ENCODE results near the gene HECTD2.

The HECTD2 gene

DNA sequence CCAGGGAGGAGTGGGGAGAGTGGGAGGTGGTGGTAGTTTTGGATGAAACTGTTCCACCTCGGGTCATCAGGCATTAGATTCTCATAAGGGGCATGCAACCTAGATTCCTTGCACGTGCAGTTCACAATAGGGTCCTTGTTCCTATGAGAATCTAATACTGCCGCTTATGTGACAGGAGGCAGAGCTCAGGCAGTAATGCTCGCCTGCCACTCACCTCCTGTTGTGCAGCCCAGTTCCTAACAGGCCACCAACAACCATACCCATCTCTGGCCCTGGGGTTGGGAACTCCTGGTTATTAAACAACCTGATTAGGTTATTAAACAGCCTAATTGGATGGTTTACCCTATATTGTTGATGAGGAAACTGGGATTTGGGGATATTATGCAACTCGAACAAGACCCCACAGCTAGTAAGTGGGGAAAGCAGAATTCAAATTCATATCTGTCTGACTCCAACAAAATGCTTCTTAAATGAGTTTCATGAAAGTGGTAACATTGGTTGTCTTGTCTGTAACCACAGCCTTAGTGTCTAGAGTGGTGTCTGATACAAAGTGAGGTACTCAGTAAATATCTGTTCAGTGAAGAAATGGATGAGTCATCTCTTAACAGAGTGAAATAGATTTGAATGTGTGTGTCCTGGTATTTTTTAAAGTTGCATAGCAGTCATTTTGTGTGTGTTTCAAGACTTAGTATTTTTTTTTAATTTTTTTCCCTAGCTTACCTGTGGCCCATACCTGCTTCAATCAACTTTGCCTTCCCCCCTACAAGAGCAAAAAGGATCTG lies 101.6 kb downstream of the HECTD2 start:
- WGBS, 2 experiments: 94 to 96% methylated on average over 5 of the region's 5 CpGs
- H3K27me3 ChIP-seq (ENCODE audit: control insufficient read depth, insufficient read depth, low read length, poor library complexity, severe bottlenecking): no peaks in the 10 kb centered on the region
- H3K27ac ChIP-seq (ENCODE audit: insufficient read depth, low read depth, low read length, poor library complexity, severe bottlenecking): no peak overlapping the region
- H3K9me3 ChIP-seq (ENCODE audit: control insufficient read depth, low read length): no peaks in the 10 kb centered on the region
- H3K4me1 ChIP-seq (ENCODE audit: control insufficient read depth, insufficient read depth, low read length): no peaks in the 10 kb centered on the region
- H3K36me3 ChIP-seq (ENCODE audit: control insufficient read depth, insufficient read depth, low read length): no peaks in the 10 kb centered on the region
- H3K4me3 ChIP-seq (ENCODE audit: insufficient read depth, low read depth, low read length): no peak overlapping the region

DNA sequence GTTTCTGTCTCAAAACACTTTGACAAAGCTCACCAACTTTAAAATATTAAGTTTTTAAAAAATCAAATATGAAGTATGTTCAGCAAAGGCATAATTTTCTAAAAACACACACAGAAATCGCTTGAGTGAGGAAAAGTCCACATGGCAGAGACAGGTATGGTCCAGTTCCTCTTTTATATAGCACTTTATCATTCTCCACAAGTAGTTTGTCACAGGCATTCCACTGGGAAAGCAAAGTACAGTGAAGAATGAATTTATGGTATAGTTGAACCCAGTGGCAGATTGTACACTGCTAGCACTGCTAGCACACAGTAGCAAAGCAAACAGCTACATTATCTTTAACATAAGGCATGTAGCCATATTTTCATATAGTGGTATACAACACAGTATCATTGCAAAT lies 102.3 kb downstream of the HECTD2 start:
- Histone ChIP-seq H3K9me3 (ENCODE audit: control insufficient read depth, low read length) (no peaks in the 10 kb centered on the region), H3K4me3 (ENCODE audit: insufficient read depth, low read depth, low read length) (no peak overlapping the region), H3K4me1 (ENCODE audit: control insufficient read depth, insufficient read depth, low read length) (no peaks in the 10 kb centered on the region), H3K36me3 (ENCODE audit: control insufficient read depth, insufficient read depth, low read length) (no peaks in the 10 kb centered on the region), H3K27ac (ENCODE audit: insufficient read depth, low read depth, low read length, poor library complexity, severe bottlenecking) (no peak overlapping the region), H3K27me3 (ENCODE audit: control insufficient read depth, insufficient read depth, low read length, poor library complexity, severe bottlenecking) (no peaks in the 10 kb centered on the region)
- WGBS, 2 experiments: 86 to 95% methylated on average over 1 of the region's 1 CpG

DNA sequence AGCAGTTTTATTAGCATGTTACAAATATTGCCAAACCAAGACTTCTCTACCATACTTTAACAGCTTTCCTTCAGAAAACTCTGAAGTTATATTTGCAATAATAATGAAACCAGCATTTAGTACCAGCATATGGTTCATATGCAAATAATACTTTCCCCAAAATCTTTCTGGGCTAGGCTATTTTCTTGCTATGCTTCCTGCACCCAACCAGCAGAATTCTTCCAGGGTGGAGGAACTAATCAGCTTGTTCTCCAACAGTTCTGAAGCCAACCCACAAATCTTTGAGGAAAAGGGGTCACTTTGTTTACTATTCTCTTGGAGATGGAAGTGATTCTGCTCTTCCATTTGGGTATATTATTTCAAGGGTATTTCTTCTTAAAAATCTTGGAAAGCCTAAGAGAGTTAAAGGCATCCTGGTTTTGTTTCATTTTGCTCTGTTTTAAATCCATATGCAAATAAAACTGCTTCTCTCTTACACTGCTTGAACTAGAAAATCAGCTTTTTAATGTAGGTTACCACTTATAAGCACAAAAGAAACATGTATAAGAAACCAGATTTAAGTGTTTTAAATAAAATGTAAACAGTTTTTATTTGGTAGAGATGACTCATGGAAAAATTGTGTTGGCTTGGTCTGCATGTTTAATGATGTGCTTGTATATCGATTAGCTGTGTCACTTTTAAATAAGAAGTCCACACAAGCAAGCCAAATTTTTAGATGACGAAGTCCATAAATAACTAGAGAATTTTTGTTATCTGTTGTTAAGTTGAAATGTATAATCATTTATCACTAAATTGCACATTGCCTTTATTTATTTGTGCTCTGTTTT lies 103.7 kb downstream of the HECTD2 start:
- no peaks in the 10 kb centered on the region for H3K27me3 ChIP-seq (ENCODE audit: control insufficient read depth, insufficient read depth, low read length, poor library complexity, severe bottlenecking)
- no peak overlapping the region for H3K27ac ChIP-seq (ENCODE audit: insufficient read depth, low read depth, low read length, poor library complexity, severe bottlenecking)
- WGBS, 2 experiments: 100% methylated on average over 1 of the region's 2 CpGs
- H3K36me3 ChIP-seq (ENCODE audit: control insufficient read depth, insufficient read depth, low read length): no peaks in the 10 kb centered on the region
- no peaks in the 10 kb centered on the region for H3K4me1 ChIP-seq (ENCODE audit: control insufficient read depth, insufficient read depth, low read length)
- no peak overlapping the region for H3K4me3 ChIP-seq (ENCODE audit: insufficient read depth, low read depth, low read length)
- H3K9me3 ChIP-seq (ENCODE audit: control insufficient read depth, low read length): no peaks in the 10 kb centered on the region

DNA sequence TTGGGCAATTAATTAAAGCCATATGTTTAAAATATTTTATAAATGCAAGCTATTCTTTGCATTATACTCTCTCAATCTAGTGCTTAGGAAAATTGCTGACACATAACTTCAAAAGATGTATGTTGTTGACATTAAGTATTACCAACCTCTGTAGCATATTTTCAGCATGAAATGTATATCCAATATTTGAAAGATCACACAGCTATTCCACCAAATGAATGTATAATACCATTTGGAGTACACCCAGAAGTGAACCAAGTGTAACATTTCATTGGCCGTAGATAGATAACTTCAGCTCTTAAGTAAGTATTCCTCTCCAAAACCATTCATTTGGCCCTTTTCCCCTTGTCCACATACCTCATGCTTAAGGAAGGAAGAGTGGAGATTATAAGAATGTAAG lies 104.6 kb downstream of the HECTD2 start:
- Histone ChIP-seq H3K9me3 (ENCODE audit: control insufficient read depth, low read length) (no peaks in the 10 kb centered on the region), H3K27me3 (ENCODE audit: control insufficient read depth, insufficient read depth, low read length, poor library complexity, severe bottlenecking) (no peaks in the 10 kb centered on the region), H3K4me3 (ENCODE audit: insufficient read depth, low read depth, low read length) (no peak overlapping the region), H3K27ac (ENCODE audit: insufficient read depth, low read depth, low read length, poor library complexity, severe bottlenecking) (no peak overlapping the region), H3K4me1 (ENCODE audit: control insufficient read depth, insufficient read depth, low read length) (no peaks in the 10 kb centered on the region), H3K36me3 (ENCODE audit: control insufficient read depth, insufficient read depth, low read length) (no peaks in the 10 kb centered on the region)
- WGBS, 2 experiments: 86 to 100% methylated on average over 1 of the region's 1 CpG

DNA sequence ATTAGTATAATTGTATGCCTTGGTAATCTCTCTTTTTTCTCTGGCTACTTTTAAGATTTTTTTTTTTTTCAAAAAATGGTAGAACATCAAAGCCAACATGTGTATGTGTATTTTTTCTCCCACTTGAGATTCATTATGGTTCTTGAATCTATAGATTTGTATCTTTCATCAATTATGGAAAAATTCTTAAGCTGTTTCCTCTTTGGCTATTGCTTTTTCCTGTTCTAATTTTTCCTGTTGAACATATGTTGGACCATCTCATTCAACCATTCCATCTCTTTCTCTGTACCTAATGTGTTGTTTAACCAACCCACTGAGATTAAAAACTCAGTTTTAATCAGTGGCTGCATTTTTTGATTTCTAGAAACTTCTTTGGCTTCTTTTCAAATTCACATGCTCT lies 107.2 kb downstream of the HECTD2 start:
- H3K27me3 ChIP-seq (ENCODE audit: control insufficient read depth, insufficient read depth, low read length, poor library complexity, severe bottlenecking): no peaks in the 10 kb centered on the region
- H3K4me1 ChIP-seq (ENCODE audit: control insufficient read depth, insufficient read depth, low read length): no peaks in the 10 kb centered on the region
- no peak overlapping the region for H3K4me3 ChIP-seq (ENCODE audit: insufficient read depth, low read depth, low read length)
- H3K36me3 ChIP-seq (ENCODE audit: control insufficient read depth, insufficient read depth, low read length): no peaks in the 10 kb centered on the region
- no peaks in the 10 kb centered on the region for H3K9me3 ChIP-seq (ENCODE audit: control insufficient read depth, low read length)
- no peak overlapping the region for H3K27ac ChIP-seq (ENCODE audit: insufficient read depth, low read depth, low read length, poor library complexity, severe bottlenecking)

DNA sequence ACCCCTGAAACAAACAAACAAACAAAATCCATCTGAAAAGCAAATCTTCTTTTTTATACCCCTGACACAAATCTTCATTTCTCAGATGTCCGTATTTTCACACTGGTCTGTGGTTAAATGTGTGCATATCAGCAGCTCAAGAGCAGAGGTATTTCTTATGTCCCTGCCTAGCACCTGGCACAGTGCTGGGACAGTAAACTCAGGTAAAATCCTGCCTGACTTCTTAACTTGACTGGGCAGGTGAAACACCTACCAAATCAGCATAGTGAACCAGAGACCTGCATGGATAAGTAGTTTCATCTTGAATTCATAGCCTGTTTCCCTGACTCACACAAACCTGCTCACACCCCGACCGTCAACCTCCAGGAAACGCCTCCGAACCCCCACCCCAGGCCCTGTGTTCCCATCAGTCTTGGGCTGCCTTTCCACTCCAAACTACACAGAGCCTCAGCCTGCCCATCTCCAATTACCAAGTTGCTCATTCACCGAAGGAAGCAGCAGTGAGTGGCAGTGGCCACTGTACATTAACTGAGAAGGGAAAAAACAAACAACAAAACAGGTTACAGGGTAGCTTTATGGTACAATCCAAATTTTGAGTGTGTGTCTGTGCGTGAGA lies 109.9 kb downstream of the HECTD2 start:
- no peaks in the 10 kb centered on the region for H3K9me3 ChIP-seq (ENCODE audit: control insufficient read depth, low read length)
- H3K27ac ChIP-seq (ENCODE audit: insufficient read depth, low read depth, low read length, poor library complexity, severe bottlenecking): no peak overlapping the region
- no peaks in the 10 kb centered on the region for H3K36me3 ChIP-seq (ENCODE audit: control insufficient read depth, insufficient read depth, low read length)
- no peaks in the 10 kb centered on the region for H3K27me3 ChIP-seq (ENCODE audit: control insufficient read depth, insufficient read depth, low read length, poor library complexity, severe bottlenecking)
- WGBS, 2 experiments: 82 to 90% methylated on average over 7 of the region's 7 CpGs
- no peak overlapping the region for H3K4me3 ChIP-seq (ENCODE audit: insufficient read depth, low read depth, low read length)
- H3K4me1 ChIP-seq (ENCODE audit: control insufficient read depth, insufficient read depth, low read length): no peaks in the 10 kb centered on the region

DNA sequence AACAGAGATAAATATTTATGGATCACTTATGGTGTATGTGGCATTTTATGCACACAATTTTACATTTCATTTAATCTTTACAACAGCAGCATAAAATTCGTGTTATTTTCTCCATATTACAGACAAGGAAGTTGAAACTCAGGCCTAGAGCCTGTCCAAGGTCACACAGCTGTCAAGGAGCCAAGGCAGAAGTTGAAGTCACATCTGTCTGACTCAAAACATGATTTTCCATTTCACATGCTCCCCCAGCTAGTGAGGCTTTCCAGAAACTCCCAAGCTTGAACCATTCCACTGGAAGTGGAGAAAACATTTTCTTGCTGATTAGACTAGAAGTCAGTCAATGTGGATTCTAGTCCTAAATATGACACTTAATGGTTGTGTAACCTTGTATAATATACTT lies 110.5 kb downstream of the HECTD2 start:
- H3K4me3 ChIP-seq (ENCODE audit: insufficient read depth, low read depth, low read length): no peak overlapping the region
- no peaks in the 10 kb centered on the region for H3K4me1 ChIP-seq (ENCODE audit: control insufficient read depth, insufficient read depth, low read length)
- H3K27ac ChIP-seq (ENCODE audit: insufficient read depth, low read depth, low read length, poor library complexity, severe bottlenecking): no peak overlapping the region
- 89 to 91% methylated on average over 1 of the region's 1 CpG for WGBS, 2 experiments
- no peaks in the 10 kb centered on the region for H3K27me3 ChIP-seq (ENCODE audit: control insufficient read depth, insufficient read depth, low read length, poor library complexity, severe bottlenecking)
- no peaks in the 10 kb centered on the region for H3K9me3 ChIP-seq (ENCODE audit: control insufficient read depth, low read length)
- H3K36me3 ChIP-seq (ENCODE audit: control insufficient read depth, insufficient read depth, low read length): no peaks in the 10 kb centered on the region

DNA sequence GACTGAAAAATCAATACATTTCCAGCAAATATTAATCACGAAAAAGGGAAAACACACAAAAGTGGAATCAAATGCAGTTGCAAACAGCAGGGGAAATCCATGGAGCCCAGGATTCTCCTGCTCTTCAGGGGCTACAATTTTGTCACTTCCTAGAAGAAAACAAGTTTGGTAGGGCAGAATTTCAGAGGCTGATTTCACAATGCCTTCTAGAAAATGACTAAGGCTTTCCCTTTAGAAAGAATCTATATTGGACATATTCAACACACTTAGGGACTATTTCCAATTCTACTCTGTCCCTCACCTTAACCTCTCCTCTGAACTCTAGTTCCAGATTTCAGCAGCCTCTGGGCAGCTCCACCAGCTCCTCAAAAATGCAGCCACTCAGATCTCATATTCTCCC lies 111.3 kb downstream of the HECTD2 start:
- 92 to 94% methylated on average over 1 of the region's 1 CpG for WGBS, 2 experiments
- H3K4me3 ChIP-seq (ENCODE audit: insufficient read depth, low read depth, low read length): no peak overlapping the region
- no peaks in the 10 kb centered on the region for H3K27me3 ChIP-seq (ENCODE audit: control insufficient read depth, insufficient read depth, low read length, poor library complexity, severe bottlenecking)
- H3K4me1 ChIP-seq (ENCODE audit: control insufficient read depth, insufficient read depth, low read length): no peaks in the 10 kb centered on the region
- H3K36me3 ChIP-seq (ENCODE audit: control insufficient read depth, insufficient read depth, low read length): no peaks in the 10 kb centered on the region
- no peaks in the 10 kb centered on the region for H3K9me3 ChIP-seq (ENCODE audit: control insufficient read depth, low read length)
- no peak overlapping the region for H3K27ac ChIP-seq (ENCODE audit: insufficient read depth, low read depth, low read length, poor library complexity, severe bottlenecking)

DNA sequence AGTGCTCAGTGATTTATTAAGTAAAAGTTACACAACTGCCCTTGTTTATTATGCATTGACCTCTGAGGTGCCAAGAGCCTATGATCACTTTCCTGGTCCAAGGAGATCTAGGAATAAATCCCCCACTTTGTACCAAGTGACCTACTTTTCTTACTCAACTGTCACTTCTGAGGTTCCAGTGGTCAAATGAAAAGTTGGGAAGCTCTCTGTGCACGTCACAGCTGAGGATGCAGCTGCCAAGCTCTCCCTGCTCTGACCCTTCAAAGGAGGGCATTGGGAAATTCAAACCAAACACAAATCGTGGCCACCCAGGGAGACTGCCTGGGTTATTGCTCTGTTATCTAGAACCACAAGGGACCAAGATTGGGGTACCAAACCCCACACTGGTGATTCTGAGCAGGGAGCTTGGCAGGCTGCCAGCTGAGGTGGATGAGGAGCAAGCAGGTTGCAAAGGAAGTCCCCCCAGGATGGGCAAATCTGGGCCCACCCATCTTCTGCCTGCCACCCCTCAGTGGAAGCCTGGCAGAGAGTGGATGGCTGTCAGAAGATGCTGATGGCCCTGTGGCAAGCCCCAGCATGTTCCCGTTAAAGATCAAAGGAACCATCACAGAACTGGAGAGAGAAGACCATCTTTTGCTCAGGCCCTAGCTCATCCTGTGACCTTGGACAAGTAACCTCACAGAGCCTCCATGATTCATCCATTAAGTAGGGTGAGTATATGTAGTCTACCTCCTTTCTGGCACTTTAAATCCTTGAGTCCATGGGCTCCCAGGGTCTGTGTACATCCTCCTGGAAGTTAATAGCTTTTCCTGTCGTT lies 116.0 kb downstream of the HECTD2 start:
- H3K4me1 ChIP-seq (ENCODE audit: control insufficient read depth, insufficient read depth, low read length): no peaks in the 10 kb centered on the region
- WGBS, 2 experiments: 84 to 96% methylated on average over 4 of the region's 4 CpGs
- H3K36me3 ChIP-seq (ENCODE audit: control insufficient read depth, insufficient read depth, low read length): no peaks in the 10 kb centered on the region
- H3K4me3 ChIP-seq (ENCODE audit: insufficient read depth, low read depth, low read length): no peak overlapping the region
- no peaks in the 10 kb centered on the region for H3K9me3 ChIP-seq (ENCODE audit: control insufficient read depth, low read length)
- no peak overlapping the region for H3K27ac ChIP-seq (ENCODE audit: insufficient read depth, low read depth, low read length, poor library complexity, severe bottlenecking)
- no peaks in the 10 kb centered on the region for H3K27me3 ChIP-seq (ENCODE audit: control insufficient read depth, insufficient read depth, low read length, poor library complexity, severe bottlenecking)

Measured in ectodermal cell (in vitro differentiated cells).